C4-2B (cell line): ENCODE data around the gene SSBP3.
"Not testable (repeated sequence)": the region's sequence is repeated elsewhere in the genome, so short reads cannot be mapped to it uniquely, and the experiment has no call there.

ENCODE experiments used
- H3K27ac ChIP-seq: fragments of 450-650 bp; 2 replicates; pipeline ENCODE4 v1.5.1; 2017
- CTCF ChIP-seq: fragments of 450-650 bp; conservative IDR thresholded peaks from 2 replicates; pipeline ENCODE4 v1.5.1; 2017; ENCODE audit warnings: mild to moderate bottlenecking
- ZFX ChIP-seq: fragments of 450-650 bp; IDR thresholded peaks from 2 replicates; pipeline ENCODE4 v1.6.1; 2017

Gene SSBP3

GRCh38 chr1:54221113-54221834, 184.9 kb downstream of the SSBP3 start:
- TF ChIP-seq ZFX (no peak), CTCF (no peak)
- no peak overlapping the region for H3K27ac ChIP-seq

GRCh38 chr1:54220004-54220811, 186.0 kb downstream of the SSBP3 start:
- TF ChIP-seq CTCF (no peak), ZFX (no peak)
- no peak overlapping the region for H3K27ac ChIP-seq

- H3K27ac ChIP-seq: no peak overlapping the region
- no peak for TF ChIP-seq ZFX
- no peak for TF ChIP-seq CTCF
These were observed 186.5 kb downstream of the SSBP3 start for GRCh38 chr1:54219688-54220003.

- TF ChIP-seq ZFX (no peak), CTCF (no peak)
- no peak overlapping the region for H3K27ac ChIP-seq
These were observed 187.1 kb downstream of the SSBP3 start for GRCh38 chr1:54218883-54219687.

GRCh38 chr1:54215523-54215922, 190.7 kb downstream of the SSBP3 start:
- H3K27ac ChIP-seq: no peak overlapping the region
- TF ChIP-seq ZFX (no peak), CTCF (no peak)

- TF ChIP-seq ZFX (no peak), CTCF (no peak)
- H3K27ac ChIP-seq: no peak overlapping the region
These were observed 193.3 kb downstream of the SSBP3 start for GRCh38 chr1:54212872-54213271.

- H3K27ac ChIP-seq: not testable (repeated sequence)
These were observed 198.3 kb downstream of the SSBP3 start for GRCh38 chr1:54207896-54208295.
